ENCODE measurements around the gene PNPLA5. TPM values are rescaled to one million over a fixed set of nuclear protein-coding genes. Genes with fewer than 3 reads are reported as not detected.

PNPLA5 gene
- total RNA-seq, 2 experiments from 2014 or later, result not detected

- no peak overlapping the region for H3K27ac Mint-ChIP-seq
- H3K9me3 Mint-ChIP-seq (ENCODE audit: low read depth), result no peaks in the 10 kb centered on the region
- ATAC-seq, result no peak
- CTCF ChIA-PET, result no interaction called here
- no peak overlapping the region for H3K4me3 Mint-ChIP-seq
- no peak for DNase-seq
- H3K36me3 Mint-ChIP-seq, result no peaks in the 10 kb centered on the region
- peaks cover 10% of the 10 kb centered on the region for H3K27me3 Mint-ChIP-seq
- H3K4me1 Mint-ChIP-seq, result no peaks in the 10 kb centered on the region
These were observed 39.1 kb downstream of the PNPLA5 start for GRCh38 chr22:43852573-43853327.

DNA sequence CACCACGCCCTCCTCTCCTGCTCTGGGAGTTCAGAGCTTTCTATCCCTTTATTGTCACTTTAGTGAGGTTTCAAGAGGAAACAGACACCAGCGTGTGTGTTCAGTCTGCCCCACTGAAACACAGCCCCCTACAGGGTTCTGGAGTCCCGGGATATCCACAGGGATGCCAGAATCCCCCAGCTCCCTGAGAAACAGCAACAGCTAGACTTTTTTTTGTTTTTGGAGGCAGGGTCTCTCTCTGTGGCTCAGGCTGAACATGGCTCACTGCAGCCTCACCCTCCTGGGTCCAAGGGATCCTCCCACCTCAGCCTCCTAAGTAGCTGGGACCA, 39.9 kb downstream of the PNPLA5 start:
- CTCF ChIA-PET, result no interaction called here
- H3K9me3 Mint-ChIP-seq (ENCODE audit: low read depth), result no peaks in the 10 kb centered on the region
- H3K4me3 Mint-ChIP-seq, result no peak overlapping the region
- no peak for DNase-seq
- H3K36me3 Mint-ChIP-seq, result no peaks in the 10 kb centered on the region
- no peak overlapping the region for H3K27ac Mint-ChIP-seq
- H3K4me1 Mint-ChIP-seq, result no peaks in the 10 kb centered on the region
- peaks cover 5% of the 10 kb centered on the region for H3K27me3 Mint-ChIP-seq
- no peak for ATAC-seq

- H3K4me3 Mint-ChIP-seq, result no peak overlapping the region
- no peak overlapping the region for H3K27ac Mint-ChIP-seq
- DNase-seq, result no peak
- no peaks in the 10 kb centered on the region for H3K4me1 Mint-ChIP-seq
- peaks cover 3% of the 10 kb centered on the region for H3K27me3 Mint-ChIP-seq
- CTCF ChIA-PET, result no interaction called here
- no peaks in the 10 kb centered on the region for H3K9me3 Mint-ChIP-seq (ENCODE audit: low read depth)
- H3K36me3 Mint-ChIP-seq, result no peaks in the 10 kb centered on the region
- ATAC-seq, result no peak
These were observed 40.5 kb downstream of the PNPLA5 start for GRCh38 chr22:43851058-43851978.

- no peak overlapping the region for H3K27ac Mint-ChIP-seq
These were observed 41.3 kb downstream of the PNPLA5 start for GRCh38 chr22:43850529-43850928.

GRCh38 chr22:43849731-43850130, 42.1 kb downstream of the PNPLA5 start:
- ATAC-seq (no peak), DNase-seq (no peak)
- H3K4me3 Mint-ChIP-seq, result no peak overlapping the region
- CTCF ChIA-PET, result no interaction called here
- H3K9me3 Mint-ChIP-seq (ENCODE audit: low read depth), result no peaks in the 10 kb centered on the region
- H3K27me3 Mint-ChIP-seq, result peaks cover 3% of the 10 kb centered on the region
- no peak overlapping the region for H3K27ac Mint-ChIP-seq
- H3K36me3 Mint-ChIP-seq, result no peaks in the 10 kb centered on the region
- H3K4me1 Mint-ChIP-seq, result no peaks in the 10 kb centered on the region

More at GRCh38 chr22:43850529-43850928, 41.3 kb downstream of the PNPLA5 start:
- H3K27me3 Mint-ChIP-seq, result peaks cover 3% of the 10 kb centered on the region
- no peak for DNase-seq
- no peaks in the 10 kb centered on the region for H3K9me3 Mint-ChIP-seq (ENCODE audit: low read depth)
- H3K4me1 Mint-ChIP-seq, result no peaks in the 10 kb centered on the region
- H3K36me3 Mint-ChIP-seq, result no peaks in the 10 kb centered on the region
- CTCF ChIA-PET, result no interaction called here
- H3K4me3 Mint-ChIP-seq, result no peak overlapping the region
- ATAC-seq, result no peak

DNA sequence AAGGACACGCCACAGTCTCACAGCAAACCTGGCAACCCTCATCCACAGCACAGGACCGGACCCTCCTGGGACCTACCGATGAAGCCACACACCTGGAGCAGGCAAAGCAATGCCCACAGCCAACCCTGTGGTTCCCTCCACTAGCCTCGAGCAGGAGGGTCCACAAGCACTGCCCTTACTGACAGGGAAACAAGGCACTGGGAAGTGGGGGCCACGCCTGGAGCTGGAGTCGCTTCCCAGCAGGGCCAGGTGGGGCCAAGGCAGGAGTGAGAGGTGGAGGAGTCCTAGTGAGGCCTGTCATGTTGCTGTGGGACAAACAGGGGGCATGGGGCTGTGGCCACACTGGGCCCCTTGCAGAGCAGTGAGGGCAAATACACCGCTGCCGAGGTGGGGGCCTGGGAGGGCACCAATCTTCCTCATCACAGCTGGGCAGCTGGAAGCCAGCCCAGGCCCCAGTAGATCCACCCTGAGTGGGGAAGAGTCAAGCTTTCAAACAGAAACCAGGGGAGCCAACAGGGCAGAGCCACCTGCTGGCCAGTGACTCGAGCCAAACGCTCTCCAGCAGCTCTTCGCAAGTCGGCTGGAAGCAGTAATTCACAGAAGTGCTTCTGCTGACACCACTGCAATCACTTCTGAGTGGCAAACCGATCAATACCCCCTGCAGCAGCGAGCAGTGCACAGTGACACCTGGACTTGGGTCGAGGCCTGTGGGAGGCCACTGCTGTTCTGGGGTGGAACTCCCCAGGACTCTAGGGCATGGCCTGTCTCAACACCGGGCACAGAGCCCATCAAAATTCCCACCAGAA, 43.2 kb downstream of the PNPLA5 start:
- H3K27me3 Mint-ChIP-seq, result peaks cover 3% of the 10 kb centered on the region
- H3K4me1 Mint-ChIP-seq, result no peaks in the 10 kb centered on the region
- H3K4me3 Mint-ChIP-seq, result no peak overlapping the region
- CTCF ChIA-PET, result no interaction called here
- ATAC-seq (no peak), DNase-seq (no peak)
- no peaks in the 10 kb centered on the region for H3K9me3 Mint-ChIP-seq (ENCODE audit: low read depth)
- H3K36me3 Mint-ChIP-seq, result no peaks in the 10 kb centered on the region
- no peak overlapping the region for H3K27ac Mint-ChIP-seq

GRCh38 chr22:43847376-43848289, 44.2 kb downstream of the PNPLA5 start:
- no peak overlapping the region for H3K27ac Mint-ChIP-seq
- no peaks in the 10 kb centered on the region for H3K9me3 Mint-ChIP-seq (ENCODE audit: low read depth)
- H3K27me3 Mint-ChIP-seq, result no peaks in the 10 kb centered on the region
- CTCF ChIA-PET, result no interaction called here
- ATAC-seq, result no peak
- no peak overlapping the region for H3K4me3 Mint-ChIP-seq
- H3K36me3 Mint-ChIP-seq, result no peaks in the 10 kb centered on the region
- H3K4me1 Mint-ChIP-seq, result no peaks in the 10 kb centered on the region
- DNase-seq, result no peak

DNA sequence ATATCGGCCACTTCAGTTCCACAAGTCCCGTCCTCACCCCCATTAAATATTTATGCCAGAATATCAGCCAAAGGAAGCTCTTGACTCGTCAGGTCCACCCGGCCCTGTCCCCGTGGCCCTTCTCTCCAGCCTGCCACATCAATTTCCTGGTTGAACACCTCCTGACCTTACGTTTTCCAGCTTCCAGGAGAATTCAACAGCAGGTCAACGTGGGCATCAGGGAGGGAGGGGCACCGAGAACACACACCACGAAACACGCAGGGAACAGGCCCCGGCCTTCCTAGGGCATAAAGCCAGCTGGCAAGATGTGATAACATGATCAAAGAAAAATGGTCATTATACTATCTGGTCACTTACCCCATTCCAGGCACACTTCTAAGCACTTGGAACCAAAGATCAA, 44.8 kb downstream of the PNPLA5 start:
- CTCF ChIA-PET, result no interaction called here
- Mint-ChIP-seq H3K27ac (no peak overlapping the region), H3K4me1 (no peaks in the 10 kb centered on the region), H3K36me3 (no peaks in the 10 kb centered on the region), H3K27me3 (no peaks in the 10 kb centered on the region), H3K9me3 (ENCODE audit: low read depth) (no peaks in the 10 kb centered on the region), H3K4me3 (no peak overlapping the region)
- DNase-seq, result no peak
- ATAC-seq, result no peak

DNA sequence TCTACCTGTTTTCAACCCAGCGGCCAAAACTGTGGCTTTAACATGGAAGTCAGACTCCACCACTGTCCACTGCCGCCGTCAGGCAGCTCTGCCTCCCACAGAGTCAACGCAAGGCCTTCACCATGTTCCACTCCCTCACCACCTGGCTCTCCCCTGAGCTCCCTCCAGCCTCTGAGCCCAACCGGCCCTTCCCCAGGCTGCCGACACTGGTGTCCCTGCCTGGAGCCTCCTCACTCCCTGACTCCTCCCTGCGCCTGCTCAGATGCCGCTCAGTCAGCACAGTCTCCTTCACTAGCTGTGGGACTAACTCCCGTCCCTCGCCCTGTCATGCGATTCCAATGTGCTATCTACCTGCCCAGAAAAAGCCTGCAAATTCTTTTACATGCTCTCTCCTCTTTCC, 45.8 kb downstream of the PNPLA5 start:
- Mint-ChIP-seq H3K9me3 (ENCODE audit: low read depth) (no peaks in the 10 kb centered on the region), H3K27ac (no peak overlapping the region), H3K27me3 (no peaks in the 10 kb centered on the region), H3K4me3 (no peak overlapping the region), H3K4me1 (no peaks in the 10 kb centered on the region), H3K36me3 (no peaks in the 10 kb centered on the region)
- CTCF ChIA-PET, result no interaction called here
- no peak for DNase-seq
- ATAC-seq, result no peak

DNA sequence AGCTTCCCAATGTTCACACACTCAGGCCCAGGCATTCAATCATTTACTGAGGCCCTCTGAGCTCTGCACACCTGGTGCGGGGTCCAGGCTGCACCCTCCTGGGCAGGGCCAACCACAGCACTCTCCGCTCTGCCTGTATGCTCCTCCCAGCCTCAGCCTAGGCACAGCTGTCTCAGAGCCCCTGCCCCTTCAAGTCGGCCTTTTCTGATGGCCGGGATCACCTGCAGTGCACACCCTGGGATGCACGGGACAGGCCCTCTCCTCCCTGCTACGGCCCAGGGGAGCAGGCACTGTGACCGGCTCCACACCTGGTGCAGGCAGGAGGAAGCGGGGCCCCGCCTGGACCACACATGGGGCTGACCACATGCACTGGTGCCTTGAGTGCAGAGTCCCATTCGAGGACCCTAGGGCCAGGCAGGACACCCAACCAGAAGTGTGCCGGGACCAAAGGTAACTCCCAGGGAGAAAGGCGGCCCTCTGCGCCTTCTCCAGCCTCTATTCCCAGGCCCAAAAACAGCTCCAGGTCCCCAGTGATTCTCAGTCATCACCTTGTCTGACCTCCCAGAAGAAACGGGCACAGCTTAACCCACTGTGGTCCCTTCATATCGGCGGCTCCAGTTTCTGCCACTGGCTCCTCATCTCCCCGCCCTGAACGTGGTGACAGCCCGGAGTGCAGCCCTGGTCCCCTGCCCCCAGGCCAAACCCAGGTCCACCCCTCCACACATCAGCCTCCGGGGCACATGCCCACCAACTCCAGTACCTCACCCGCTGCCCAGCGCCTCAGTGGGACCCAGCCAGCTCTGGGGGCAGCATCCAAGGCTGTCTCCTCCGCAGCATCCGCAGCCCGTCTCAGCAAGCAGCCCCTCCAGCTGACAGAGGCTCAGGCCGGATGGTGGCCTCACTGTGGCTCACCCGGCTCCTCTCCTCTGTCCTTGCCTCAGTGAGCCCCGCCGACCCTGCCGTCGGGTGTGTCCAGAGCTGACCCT, 47.0 kb downstream of the PNPLA5 start:
- DNase-seq (no peak), ATAC-seq (no peak)
- Mint-ChIP-seq H3K27me3 (no peaks in the 10 kb centered on the region), H3K36me3 (no peaks in the 10 kb centered on the region), H3K27ac (no peak overlapping the region), H3K4me1 (no peaks in the 10 kb centered on the region), H3K9me3 (ENCODE audit: low read depth) (no peaks in the 10 kb centered on the region), H3K4me3 (no peak overlapping the region)
- CTCF ChIA-PET, result no interaction called here

GRCh38 chr22:43843783-43844530, 47.9 kb downstream of the PNPLA5 start:
- Mint-ChIP-seq H3K9me3 (ENCODE audit: low read depth) (no peaks in the 10 kb centered on the region), H3K27me3 (no peaks in the 10 kb centered on the region), H3K27ac (no peak overlapping the region), H3K36me3 (no peaks in the 10 kb centered on the region), H3K4me1 (no peaks in the 10 kb centered on the region), H3K4me3 (no peak overlapping the region)
- DNase-seq, result no peak
- CTCF ChIA-PET, result no interaction called here
- no peak for ATAC-seq

All from activated CD8-positive, alpha-beta memory T cell treated with anti-CD3 and anti-CD28 coated beads, Interleukin-2, amount 10 ng/mL, durations not matched to agents 7 days and 5 days (primary cell).